ENCODE measurements around the gene INPP5E. TPM values are rescaled to one million over a fixed set of nuclear protein-coding genes. Genes with fewer than 3 reads are reported as not detected.

INPP5E gene
- total RNA-seq, 1 donor = 8.2 TPM

DNA sequence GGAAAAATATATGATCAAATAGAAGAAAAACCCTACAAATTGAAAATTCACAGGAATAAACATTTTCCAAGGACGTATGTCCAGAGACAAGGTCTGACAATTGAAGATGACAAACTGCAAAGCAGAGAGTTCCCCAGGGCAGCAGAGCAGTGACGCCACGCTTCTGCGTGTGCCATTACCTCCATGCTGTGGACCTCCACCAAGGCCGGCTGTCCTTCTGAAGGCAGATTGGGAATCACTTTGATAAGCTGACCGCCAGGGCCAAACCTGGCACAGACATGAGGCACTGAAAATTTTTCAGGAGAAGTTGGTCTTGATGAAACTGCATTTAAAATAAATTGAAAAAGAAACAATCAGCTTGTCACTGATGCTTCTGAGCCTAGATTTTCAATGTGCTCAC, 24.6 kb upstream of the INPP5E start:
- TF ChIP-seq, protein P1, sequence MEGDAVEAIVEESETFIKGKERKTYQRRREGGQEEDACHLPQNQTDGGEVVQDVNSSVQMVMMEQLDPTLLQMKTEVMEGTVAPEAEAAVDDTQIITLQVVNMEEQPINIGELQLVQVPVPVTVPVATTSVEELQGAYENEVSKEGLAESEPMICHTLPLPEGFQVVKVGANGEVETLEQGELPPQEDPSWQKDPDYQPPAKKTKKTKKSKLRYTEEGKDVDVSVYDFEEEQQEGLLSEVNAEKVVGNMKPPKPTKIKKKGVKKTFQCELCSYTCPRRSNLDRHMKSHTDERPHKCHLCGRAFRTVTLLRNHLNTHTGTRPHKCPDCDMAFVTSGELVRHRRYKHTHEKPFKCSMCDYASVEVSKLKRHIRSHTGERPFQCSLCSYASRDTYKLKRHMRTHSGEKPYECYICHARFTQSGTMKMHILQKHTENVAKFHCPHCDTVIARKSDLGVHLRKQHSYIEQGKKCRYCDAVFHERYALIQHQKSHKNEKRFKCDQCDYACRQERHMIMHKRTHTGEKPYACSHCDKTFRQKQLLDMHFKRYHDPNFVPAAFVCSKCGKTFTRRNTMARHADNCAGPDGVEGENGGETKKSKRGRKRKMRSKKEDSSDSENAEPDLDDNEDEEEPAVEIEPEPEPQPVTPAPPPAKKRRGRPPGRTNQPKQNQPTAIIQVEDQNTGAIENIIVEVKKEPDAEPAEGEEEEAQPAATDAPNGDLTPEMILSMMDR (IDR thresholded peaks at IDR 0.05; ENCODE audit: insufficient read depth, low read depth, low read length) = no peak
- H3K4me3 ChIP-seq (ENCODE audit: low read depth, low read length) = no peak overlapping the region
- DNase-seq (ENCODE audit: low read depth) = no peak

DNA sequence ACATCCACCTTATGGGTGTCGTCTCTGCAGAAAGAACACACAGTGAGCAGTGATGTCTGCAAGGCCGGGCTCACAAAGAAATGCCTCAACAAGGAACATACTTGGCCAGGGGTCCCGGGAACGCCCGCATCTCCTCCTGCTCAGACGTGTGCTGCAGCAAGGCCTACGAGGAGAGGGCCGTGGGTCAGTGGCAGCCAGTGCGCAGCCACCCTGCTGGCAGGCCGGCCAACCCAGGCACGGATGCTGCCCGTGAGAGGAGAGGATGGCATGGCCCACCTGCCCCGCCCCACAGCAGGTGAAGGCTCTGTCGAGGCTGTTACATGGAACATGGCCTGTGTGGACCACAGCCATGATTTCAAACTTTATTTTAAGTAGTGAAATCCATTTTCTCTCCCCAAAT, 23.9 kb upstream of the INPP5E start:
- H3K4me3 ChIP-seq (ENCODE audit: low read depth, low read length) = no peak overlapping the region
- no peak for DNase-seq (ENCODE audit: low read depth)
- TF ChIP-seq, protein P1 (IDR thresholded peaks at IDR 0.05; ENCODE audit: insufficient read depth, low read depth, low read length) = no peak

DNA sequence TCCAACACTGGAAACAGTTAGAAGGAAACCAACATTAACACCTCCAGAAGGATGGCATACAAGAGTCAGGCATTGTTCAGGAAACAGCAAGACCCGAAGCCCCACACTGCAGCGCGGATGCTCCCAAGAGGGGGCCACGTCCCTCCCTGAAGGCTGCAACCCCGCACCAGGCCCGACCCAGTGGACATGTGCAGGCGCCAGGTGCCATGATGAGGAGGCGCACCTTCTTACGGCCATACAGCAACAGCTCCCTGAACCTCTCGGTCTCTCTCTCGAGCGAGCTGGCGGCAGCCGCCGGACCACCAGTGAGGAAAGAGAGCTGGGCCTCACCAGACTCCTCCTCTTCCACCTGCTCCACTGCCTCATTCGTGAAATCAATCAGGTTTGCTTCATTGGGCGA, 23.0 kb upstream of the INPP5E start:
- TF ChIP-seq, protein P1 (IDR thresholded peaks at IDR 0.05; ENCODE audit: insufficient read depth, low read depth, low read length) = no peak

DNA sequence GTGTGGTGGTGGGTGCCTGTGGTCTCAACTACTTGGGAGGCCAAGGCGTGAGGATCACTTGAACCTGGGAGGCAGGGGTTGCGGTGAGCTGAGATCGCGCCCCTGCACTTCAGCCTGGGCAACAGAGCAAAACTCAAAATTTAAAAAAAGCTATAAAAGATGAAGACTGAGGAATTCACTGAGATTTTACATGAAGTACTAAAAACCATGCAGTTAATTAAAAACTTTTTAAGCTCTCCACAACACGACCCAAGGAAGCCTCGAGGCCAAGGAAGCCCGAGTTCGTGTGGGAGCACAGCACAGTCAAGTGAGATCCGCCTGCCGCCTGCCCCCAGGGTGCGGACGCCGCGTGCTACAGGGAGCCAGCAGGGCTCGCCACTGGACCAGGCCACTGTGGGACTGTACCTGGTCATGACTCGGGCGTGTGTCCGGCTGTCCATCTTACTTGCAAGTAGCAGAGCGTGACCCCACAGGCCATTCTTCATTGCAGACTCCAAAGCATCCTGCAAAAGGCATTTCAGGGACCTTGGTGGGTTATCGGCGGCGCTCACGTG, 21.2 kb upstream of the INPP5E start:
- TF ChIP-seq, protein P1 (IDR thresholded peaks at IDR 0.05; ENCODE audit: insufficient read depth, low read depth, low read length) = no peak
- DNase-seq (ENCODE audit: low read depth) = no peak
- H3K4me3 ChIP-seq (ENCODE audit: low read depth, low read length) = no peak overlapping the region

More for the DNA sequence above, 23.0 kb upstream of the INPP5E start:
- DNase-seq (ENCODE audit: low read depth) = no peak
- H3K4me3 ChIP-seq (ENCODE audit: low read depth, low read length) = no peak overlapping the region

DNA sequence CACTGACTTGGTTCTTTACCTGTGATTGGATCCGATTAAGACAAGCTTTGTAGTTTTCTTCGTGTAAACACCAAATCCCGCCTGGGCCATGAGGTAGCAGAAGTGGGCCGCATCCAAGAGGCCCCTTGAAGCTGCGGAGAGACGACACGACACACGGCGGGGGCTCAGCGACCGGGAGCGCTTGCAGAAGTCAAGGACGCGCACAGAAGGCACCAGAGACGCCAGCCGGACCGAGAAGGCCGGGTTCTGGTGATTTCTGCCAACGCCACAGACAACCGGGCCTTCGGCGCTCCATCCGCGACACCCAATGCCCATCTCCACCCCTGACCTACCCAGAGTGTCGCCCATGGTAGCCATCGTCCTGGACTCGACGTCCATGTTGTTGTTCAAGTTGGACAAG, 19.8 kb upstream of the INPP5E start:
- DNase-seq (ENCODE audit: low read depth) = no peak
- TF ChIP-seq, protein P1 (IDR thresholded peaks at IDR 0.05; ENCODE audit: insufficient read depth, low read depth, low read length) = no peak
- no peak overlapping the region for H3K4me3 ChIP-seq (ENCODE audit: low read depth, low read length)

DNA sequence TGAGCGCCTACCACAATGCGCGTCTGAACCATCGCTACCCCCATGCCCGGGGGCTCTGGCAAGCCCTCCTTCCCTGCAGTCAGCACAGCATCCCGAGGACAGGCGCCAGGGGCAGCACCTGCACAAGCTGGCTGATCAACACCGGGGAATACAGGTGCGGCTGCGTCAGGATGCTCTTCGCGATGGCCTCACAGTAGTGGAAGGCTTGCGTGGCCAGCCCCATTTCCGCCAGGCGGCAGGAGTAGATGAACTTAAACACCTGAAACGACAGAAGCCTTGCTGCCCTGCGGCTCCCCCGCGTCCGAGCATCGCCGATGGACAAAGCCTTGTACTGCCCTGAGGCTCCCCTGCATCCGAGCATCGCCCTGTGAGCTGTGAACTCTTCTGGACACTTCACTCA, 17.7 kb upstream of the INPP5E start:
- no peak for DNase-seq (ENCODE audit: low read depth)
- H3K4me3 ChIP-seq (ENCODE audit: low read depth, low read length) = no peak overlapping the region
- TF ChIP-seq, protein P1 (IDR thresholded peaks at IDR 0.05; ENCODE audit: insufficient read depth, low read depth, low read length) = no peak

DNA sequence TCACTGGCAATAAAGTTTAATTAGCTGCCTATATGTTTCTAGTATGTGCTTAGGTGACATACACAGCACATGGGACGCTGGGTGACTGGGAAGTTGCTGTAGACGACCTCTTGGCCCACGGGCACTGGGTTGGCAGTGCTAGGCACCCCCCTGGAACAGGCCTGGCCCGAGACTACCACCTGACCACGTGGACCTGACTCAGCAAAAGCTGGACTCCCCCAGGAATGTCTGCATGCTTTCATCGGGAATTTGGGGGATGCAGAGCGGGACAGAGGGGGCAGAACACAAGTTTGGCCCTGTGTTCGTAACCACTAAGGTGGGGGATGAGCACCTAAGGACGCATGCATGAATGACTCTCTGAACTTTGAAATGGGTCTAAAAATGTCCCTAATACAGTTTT, 16.6 kb upstream of the INPP5E start:
- H3K4me3 ChIP-seq (ENCODE audit: low read depth, low read length) = no peak overlapping the region
- TF ChIP-seq, protein P1 (IDR thresholded peaks at IDR 0.05; ENCODE audit: insufficient read depth, low read depth, low read length) = no peak
- DNase-seq (ENCODE audit: low read depth) = no peak

All from fibroblast of villous mesenchyme (primary cell).